ENCODE measurements around the gene ZNF280A. TPM values are rescaled to one million over a fixed set of nuclear protein-coding genes. Genes with fewer than 3 reads are reported as not detected.

ZNF280A gene
- total RNA-seq, 1 experiment from 2014 or later, result not detected

GRCh38 chr22:22553735-22554586 is 33.9 kb upstream of the ZNF280A start:
- POLR2A ChIA-PET (ENCODE audit: unreplicated experiment), result no interaction called here
- Histone ChIP-seq H3K27me3 (ENCODE audit: low read length) (no peaks in the 10 kb centered on the region), H3K4me3 (ENCODE audit: low read length) (no peak overlapping the region), H3K27ac (ENCODE audit: low read length) (no peak overlapping the region), H3K36me3 (ENCODE audit: low read depth, low read length) (no peaks in the 10 kb centered on the region), H4K20me1 (ENCODE audit: low read length) (no peaks in the 10 kb centered on the region), H3K9me3 (ENCODE audit: low read length) (no peaks in the 10 kb centered on the region), H3K4me2 (ENCODE audit: low read length) (no peak overlapping the region), H2AFZ (ENCODE audit: low read length) (no peak overlapping the region), H3F3A (ENCODE audit: low read length, unreplicated experiment) (no peaks in the 10 kb centered on the region), H3K79me2 (ENCODE audit: low read length) (no peaks in the 10 kb centered on the region), H3K4me1 (ENCODE audit: insufficient read depth, low read length) (no peaks in the 10 kb centered on the region), H3K9ac (ENCODE audit: low read length) (no peak overlapping the region), H3K9me2 (replicated peaks; ENCODE audit: low read length) (no peaks in the 10 kb centered on the region)
- BruUV-seq (replicated peaks), result no TSS peak
- intact Hi-C loops (cut with micrococcal nuclease), result no loop called here
- no peak for TF ChIP-seq EZH2 (IDR thresholded peaks at IDR 0.05; ENCODE audit: low read length, unreplicated experiment)
- no peak for TF ChIP-seq CTCF (conservative IDR thresholded peaks at IDR 0.05; ENCODE audit: low read depth, low read length)
- TF ChIP-seq EZH2phosphoT487 (IDR thresholded peaks at IDR 0.05; ENCODE audit: borderline replicate concordance, low read length), result no peak
- DNase-seq, result no peak
- ATAC-seq, result no peak
- CTCF ChIA-PET, result no interaction called here

GRCh38 chr22:22553141-22553540 is 33.1 kb upstream of the ZNF280A start:
- Histone ChIP-seq H3K9me2 (replicated peaks; ENCODE audit: low read length) (no peaks in the 10 kb centered on the region), H3K4me1 (ENCODE audit: insufficient read depth, low read length) (no peaks in the 10 kb centered on the region), H2AFZ (ENCODE audit: low read length) (no peak overlapping the region), H3K36me3 (ENCODE audit: low read depth, low read length) (no peaks in the 10 kb centered on the region), H4K20me1 (ENCODE audit: low read length) (no peaks in the 10 kb centered on the region), H3K27me3 (ENCODE audit: low read length) (no peaks in the 10 kb centered on the region), H3K4me3 (ENCODE audit: low read length) (no peak overlapping the region), H3K4me2 (ENCODE audit: low read length) (no peak overlapping the region), H3F3A (ENCODE audit: low read length, unreplicated experiment) (no peaks in the 10 kb centered on the region), H3K79me2 (ENCODE audit: low read length) (no peaks in the 10 kb centered on the region), H3K9ac (ENCODE audit: low read length) (no peak overlapping the region), H3K27ac (ENCODE audit: low read length) (no peak overlapping the region), H3K9me3 (ENCODE audit: low read length) (no peaks in the 10 kb centered on the region)
- BruUV-seq (replicated peaks), result no TSS peak
- CTCF ChIA-PET, result no interaction called here
- DNase-seq, result no peak
- POLR2A ChIA-PET (ENCODE audit: unreplicated experiment), result no interaction called here
- ATAC-seq, result no peak
- intact Hi-C loops (cut with micrococcal nuclease), result no loop called here
- TF ChIP-seq EZH2 (IDR thresholded peaks at IDR 0.05; ENCODE audit: low read length, unreplicated experiment), result no peak
- TF ChIP-seq EZH2phosphoT487 (IDR thresholded peaks at IDR 0.05; ENCODE audit: borderline replicate concordance, low read length), result no peak
- TF ChIP-seq CTCF (conservative IDR thresholded peaks at IDR 0.05; ENCODE audit: low read depth, low read length), result no peak

GRCh38 chr22:22552630-22553029 is 32.6 kb upstream of the ZNF280A start:
- ChIA-PET POLR2A (ENCODE audit: unreplicated experiment) (no interaction called here), CTCF (no interaction called here)
- Histone ChIP-seq H3K9ac (ENCODE audit: low read length) (no peak overlapping the region), H3F3A (ENCODE audit: low read length, unreplicated experiment) (no peaks in the 10 kb centered on the region), H2AFZ (ENCODE audit: low read length) (no peak overlapping the region), H3K79me2 (ENCODE audit: low read length) (no peaks in the 10 kb centered on the region), H3K4me2 (ENCODE audit: low read length) (no peak overlapping the region), H3K4me3 (ENCODE audit: low read length) (no peak overlapping the region), H3K27ac (ENCODE audit: low read length) (no peak overlapping the region), H3K9me2 (replicated peaks; ENCODE audit: low read length) (no peaks in the 10 kb centered on the region), H3K36me3 (ENCODE audit: low read depth, low read length) (no peaks in the 10 kb centered on the region), H3K4me1 (ENCODE audit: insufficient read depth, low read length) (no peaks in the 10 kb centered on the region), H4K20me1 (ENCODE audit: low read length) (no peaks in the 10 kb centered on the region), H3K27me3 (ENCODE audit: low read length) (no peaks in the 10 kb centered on the region), H3K9me3 (ENCODE audit: low read length) (no peaks in the 10 kb centered on the region)
- DNase-seq, result no peak
- no TSS peak for BruUV-seq (replicated peaks)
- ATAC-seq, result no peak
- no peak for TF ChIP-seq EZH2 (IDR thresholded peaks at IDR 0.05; ENCODE audit: low read length, unreplicated experiment)
- TF ChIP-seq CTCF (conservative IDR thresholded peaks at IDR 0.05; ENCODE audit: low read depth, low read length), result no peak
- TF ChIP-seq EZH2phosphoT487 (IDR thresholded peaks at IDR 0.05; ENCODE audit: borderline replicate concordance, low read length), result no peak
- intact Hi-C loops (cut with micrococcal nuclease), result no loop called here

All from PC-3 (cell line).